ENCODE data around the gene BTF3. TPM values are rescaled to one million over a fixed set of nuclear protein-coding genes. Genes with fewer than 3 reads are reported as not detected.
A peak's percentile ranks its signal among the peaks of the same experiment; 100 is the strongest.

BTF3 gene
- total and polyA plus RNA-seq, 10 donors = 368 to 914 (median 511) TPM

- WGBS, 5 donors = 81 to 94% (median 89%) methylated on average over 3 of the region's 3 CpGs
- Histone ChIP-seq H3K27ac (no peak overlapping the region), H3K36me3 (no peaks in the 10 kb centered on the region), H3K9me3 (no peaks in the 10 kb centered on the region), H3K4me3 (no peak overlapping the region), H3K4me1 (peaks cover 0 to 13% (median 4%) of the 10 kb centered on the region in 6 donors), H3K27me3 (replicated peaks in 1 of 7) (no peaks in the 10 kb centered on the region)
- DNase-seq = no peak
- TF ChIP-seq POLR2AphosphoS5 (IDR thresholded peaks at IDR 0.05) (no peak), CTCF (IDR thresholded peaks at IDR 0.05 in 8 of 11, conservative IDR thresholded peaks at IDR 0.05 in 3 of 11) (no peak), POLR2A (IDR thresholded peaks at IDR 0.05) (no peak)
- intact Hi-C loops (cut with DNase I; ENCODE audit: low total_unique reads) = no loop called here
Measured at GRCh38 chr5:73493421-73493820, 4.8 kb upstream of the BTF3 start.

GRCh38 chr5:73494721-73495120, 3.5 kb upstream of the BTF3 start:
- no peak for DNase-seq
- no peaks in the 10 kb centered on the region for H3K9me3 ChIP-seq
- no peak overlapping the region for H3K4me3 ChIP-seq
- H3K4me1 ChIP-seq = peaks cover 4 to 24% (median 14%) of the 10 kb centered on the region in 6 donors
- H3K27ac ChIP-seq = no peak overlapping the region
- no peaks in the 10 kb centered on the region for H3K27me3 ChIP-seq (replicated peaks in 1 of 7)
- TF ChIP-seq POLR2AphosphoS5 (IDR thresholded peaks at IDR 0.05) (no peak), CTCF (IDR thresholded peaks at IDR 0.05 in 8 of 11, conservative IDR thresholded peaks at IDR 0.05 in 3 of 11) (no peak), POLR2A (IDR thresholded peaks at IDR 0.05) (no peak)
- intact Hi-C loops (cut with DNase I; ENCODE audit: low total_unique reads) = no loop called here
- no peaks in the 10 kb centered on the region for H3K36me3 ChIP-seq

GRCh38 chr5:73495772-73496335, 2.4 kb upstream of the BTF3 start:
- no peaks in the 10 kb centered on the region for H3K27me3 ChIP-seq (replicated peaks in 1 of 7)
- 85 to 98% (median 92%) methylated on average over 4 of the region's 4 CpGs for WGBS, 5 donors
- H3K4me3 ChIP-seq = no peak overlapping the region
- intact Hi-C loops (cut with DNase I; ENCODE audit: low total_unique reads) = no loop called here
- TF ChIP-seq CTCF (IDR thresholded peaks at IDR 0.05 in 8 of 11, conservative IDR thresholded peaks at IDR 0.05 in 3 of 11) (no peak), POLR2A (IDR thresholded peaks at IDR 0.05) (no peak), POLR2AphosphoS5 (IDR thresholded peaks at IDR 0.05) (no peak)
- H3K27ac ChIP-seq = no peak overlapping the region
- H3K9me3 ChIP-seq = no peaks in the 10 kb centered on the region
- DNase-seq = no peak
- peaks cover 14 to 36% (median 25%) of the 10 kb centered on the region in 6 donors for H3K4me1 ChIP-seq
- peaks cover 0 to 11% (median under 1%) of the 10 kb centered on the region in 6 donors for H3K36me3 ChIP-seq

GRCh38 chr5:73496984-73497457, 1.2 kb upstream of the BTF3 start:
- H3K9me3 ChIP-seq = no peaks in the 10 kb centered on the region
- WGBS, 5 donors = 55 to 70% (median 60%) methylated on average over 1 of the region's 1 CpG

More at GRCh38 chr5:73496984-73497457, 1.2 kb upstream of the BTF3 start:
- H3K27ac ChIP-seq = no peak overlapping the region
- no peaks in the 10 kb centered on the region for H3K27me3 ChIP-seq (replicated peaks in 1 of 7)
- intact Hi-C loops (cut with DNase I; ENCODE audit: low total_unique reads) = no loop called here
- H3K36me3 ChIP-seq = peaks cover 0 to 22% (median 10%) of the 10 kb centered on the region in 6 donors
- peaks cover 14 to 47% (median 36%) of the 10 kb centered on the region in 6 donors for H3K4me1 ChIP-seq
- TF ChIP-seq POLR2A (IDR thresholded peaks at IDR 0.05) = no peak
- no peak for TF ChIP-seq CTCF (IDR thresholded peaks at IDR 0.05 in 8 of 11, conservative IDR thresholded peaks at IDR 0.05 in 3 of 11)
- TF ChIP-seq POLR2AphosphoS5 (IDR thresholded peaks at IDR 0.05) = no peak
- no peak for DNase-seq
- H3K4me3 ChIP-seq = peak overlapping the region in 1 of 8 donors; percentile 82

Data from spleen (tissue), 11 donors.